NCI-H1436 (cell line): ENCODE measurements around the gene REEP6.
"Not testable (repeated sequence)": the region's sequence is repeated elsewhere in the genome, so short reads cannot be mapped to it uniquely, and the experiment has no call there.

ENCODE experiments used
- DNase-seq: peaks from one replicate; lab custom pipeline; 2025; lab: John Stamatoyannopoulos, UW

The REEP6 gene

DNA sequence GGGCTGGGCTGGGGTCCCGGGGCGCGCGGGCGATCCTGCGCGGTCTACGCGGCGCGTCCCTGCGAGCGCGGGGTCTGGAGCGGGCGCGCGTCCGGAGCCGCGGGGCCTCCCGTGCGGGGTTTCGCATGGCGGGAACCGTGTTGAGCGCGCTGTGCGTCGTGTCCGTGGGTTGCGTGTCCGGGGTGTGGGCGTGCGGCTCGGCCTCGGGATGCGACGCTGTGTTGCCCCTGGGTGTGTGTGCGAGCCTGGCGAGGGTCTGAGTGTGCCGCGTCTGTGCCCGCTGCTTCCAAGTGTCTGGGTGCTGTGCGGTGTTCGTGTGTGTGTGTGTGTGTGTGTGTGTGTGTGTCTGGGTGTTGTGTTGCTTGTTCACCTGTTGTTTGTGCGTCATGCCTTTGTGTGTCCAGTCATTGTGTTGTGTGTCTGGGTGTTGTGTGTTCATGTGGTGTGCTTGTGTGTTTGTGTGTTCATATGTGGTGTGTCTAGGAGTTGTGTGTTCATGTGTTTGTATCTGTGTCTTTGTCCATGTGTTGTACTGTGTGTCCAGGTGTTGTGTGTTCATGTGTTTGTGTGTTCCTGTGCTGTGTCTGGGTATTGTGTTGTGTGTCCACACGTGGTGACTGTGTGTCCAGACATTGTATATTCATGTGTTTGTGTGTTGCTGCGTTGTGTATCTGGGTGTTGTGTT is 33.4 kb downstream of the REEP6 start:
- no peak for DNase-seq

DNA sequence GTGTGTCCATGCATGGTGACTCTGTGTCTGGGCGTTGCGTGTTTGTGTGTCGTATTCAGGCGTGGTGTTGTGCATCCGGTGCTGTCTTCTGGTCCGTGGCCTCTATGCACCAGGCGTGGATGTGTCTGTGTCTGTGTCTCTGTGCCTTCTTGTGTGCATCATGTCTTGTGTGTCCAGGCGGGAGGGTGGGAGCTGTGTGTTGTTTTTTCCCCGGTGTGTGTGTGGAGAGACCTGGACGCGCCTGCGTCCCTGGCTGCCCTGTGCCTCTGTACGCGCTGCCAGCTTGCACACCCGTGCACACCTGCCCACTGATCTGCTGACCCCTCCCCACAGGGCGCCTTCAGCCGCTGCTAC is 34.0 kb downstream of the REEP6 start:
- DNase-seq = no peak

- no peak for DNase-seq
Measured at GRCh38 chr19:1525343-1525742, 34.4 kb downstream of the REEP6 start.

DNA sequence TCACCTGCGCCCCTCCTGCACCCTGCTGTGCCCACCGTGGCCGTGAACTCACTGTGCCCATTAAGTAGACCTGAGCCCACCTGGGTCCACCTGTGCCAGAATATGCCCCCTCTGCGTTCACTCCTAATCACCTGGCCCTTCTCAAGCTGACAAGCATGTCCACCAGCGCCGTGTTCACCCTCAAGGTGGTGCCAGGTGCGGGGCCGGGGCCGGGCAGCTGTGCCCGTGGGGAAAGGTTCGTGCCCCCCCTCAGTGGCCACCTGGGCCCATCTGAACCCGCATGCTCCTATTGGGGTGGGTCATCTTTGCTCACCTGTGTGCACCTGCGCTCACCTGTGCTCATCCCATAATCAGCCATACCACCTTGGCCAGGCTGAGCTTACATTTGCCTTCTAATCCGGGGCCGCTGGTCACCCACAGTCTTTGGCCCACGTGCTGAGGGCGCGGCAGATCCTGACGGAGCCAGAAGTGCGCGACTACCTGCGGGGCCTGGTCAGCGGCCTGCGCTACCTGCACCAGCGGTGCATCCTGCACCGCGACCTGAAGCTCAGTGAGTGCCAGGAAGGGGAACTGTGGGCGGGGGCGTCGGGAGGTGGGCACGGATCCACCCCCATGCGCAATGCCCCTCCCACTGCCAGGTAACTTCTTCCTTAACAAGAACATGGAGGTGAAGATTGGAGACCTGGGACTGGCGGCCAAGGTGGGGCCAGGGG is 35.2 kb downstream of the REEP6 start:
- no peak for DNase-seq

DNA sequence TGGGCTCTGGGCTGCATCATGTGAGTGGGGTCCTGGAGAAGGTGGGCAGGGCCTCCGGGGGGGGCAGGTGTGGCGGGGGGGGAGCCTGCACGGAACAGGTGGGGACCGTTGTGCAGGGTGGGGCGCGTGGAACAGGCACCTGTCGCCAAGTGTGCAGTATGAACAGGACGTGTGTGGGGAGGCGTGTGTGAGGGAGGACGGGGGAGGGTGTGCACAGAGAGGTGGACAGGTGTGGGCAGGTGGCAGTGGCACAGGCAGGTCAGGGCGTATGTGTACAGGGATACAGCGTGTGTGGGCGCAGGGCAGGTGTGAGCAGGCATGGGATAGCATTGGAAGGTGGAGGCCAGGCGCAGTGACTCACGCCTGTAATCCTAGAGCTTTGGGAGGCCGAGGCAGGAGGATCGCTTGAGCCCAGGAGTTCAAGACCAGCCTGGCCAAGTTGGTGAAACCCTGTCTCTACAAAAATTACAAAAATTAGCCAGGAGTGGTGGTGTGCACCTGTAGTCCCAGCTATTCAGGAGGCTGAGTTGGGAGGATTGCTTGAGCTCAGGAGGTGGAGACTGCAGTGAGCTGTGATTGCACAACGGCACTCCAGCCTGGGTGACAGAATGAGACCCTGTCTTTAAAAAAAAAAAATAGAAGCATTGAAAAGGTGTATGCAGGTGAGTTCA is 36.1 kb downstream of the REEP6 start:
- DNase-seq = no peak

GRCh38 chr19:1527650-1528309 is 36.8 kb downstream of the REEP6 start:
- no peak for DNase-seq

GRCh38 chr19:1528596-1529429 is 37.8 kb downstream of the REEP6 start:
- DNase-seq = no peak

DNA sequence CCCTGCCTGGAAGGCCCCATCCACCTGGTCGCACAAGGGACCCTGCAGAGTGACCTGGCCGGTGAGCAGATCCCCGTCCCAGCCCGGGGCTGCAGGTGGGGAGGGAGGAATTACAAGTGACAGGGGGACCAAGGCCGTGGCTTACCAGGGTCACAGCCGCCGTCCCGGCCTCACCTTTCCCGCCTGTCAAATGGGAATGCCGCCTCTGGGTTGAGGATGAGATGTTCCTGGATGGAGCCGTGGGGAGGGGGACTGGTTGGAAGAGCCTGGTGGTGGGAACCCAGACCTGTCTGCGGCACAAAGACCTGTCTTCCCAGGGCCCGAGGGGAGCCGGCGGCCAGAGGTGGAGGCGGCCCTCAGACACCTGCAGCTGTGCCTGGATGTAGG is 38.4 kb downstream of the REEP6 start:
- no peak for DNase-seq

GRCh38 chr19:1530856-1531255 is 39.9 kb downstream of the REEP6 start:
- DNase-seq = not testable (repeated sequence)

GRCh38 chr19:1531587-1531986 is 40.6 kb downstream of the REEP6 start:
- no peak for DNase-seq

DNA sequence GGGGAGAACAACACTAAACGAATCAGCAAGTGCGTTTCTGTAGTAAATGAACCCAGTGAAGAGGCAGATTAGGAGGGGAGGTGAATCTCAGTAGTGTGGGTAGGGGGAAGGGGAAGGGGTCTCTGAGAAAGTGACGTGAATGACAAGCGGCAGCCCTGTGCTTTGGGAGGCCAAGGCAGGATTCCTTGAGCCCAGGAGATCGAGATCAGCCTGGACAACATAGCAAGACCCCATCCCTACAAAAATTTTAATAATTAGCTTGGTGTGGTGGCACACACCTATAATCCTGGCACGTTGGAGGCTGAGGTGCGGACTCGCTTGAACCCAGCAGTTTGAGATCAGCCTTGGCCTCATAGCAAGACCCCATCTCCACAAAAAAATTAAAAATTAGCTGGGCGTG is 41.0 kb downstream of the REEP6 start:
- DNase-seq = no peak

DNA sequence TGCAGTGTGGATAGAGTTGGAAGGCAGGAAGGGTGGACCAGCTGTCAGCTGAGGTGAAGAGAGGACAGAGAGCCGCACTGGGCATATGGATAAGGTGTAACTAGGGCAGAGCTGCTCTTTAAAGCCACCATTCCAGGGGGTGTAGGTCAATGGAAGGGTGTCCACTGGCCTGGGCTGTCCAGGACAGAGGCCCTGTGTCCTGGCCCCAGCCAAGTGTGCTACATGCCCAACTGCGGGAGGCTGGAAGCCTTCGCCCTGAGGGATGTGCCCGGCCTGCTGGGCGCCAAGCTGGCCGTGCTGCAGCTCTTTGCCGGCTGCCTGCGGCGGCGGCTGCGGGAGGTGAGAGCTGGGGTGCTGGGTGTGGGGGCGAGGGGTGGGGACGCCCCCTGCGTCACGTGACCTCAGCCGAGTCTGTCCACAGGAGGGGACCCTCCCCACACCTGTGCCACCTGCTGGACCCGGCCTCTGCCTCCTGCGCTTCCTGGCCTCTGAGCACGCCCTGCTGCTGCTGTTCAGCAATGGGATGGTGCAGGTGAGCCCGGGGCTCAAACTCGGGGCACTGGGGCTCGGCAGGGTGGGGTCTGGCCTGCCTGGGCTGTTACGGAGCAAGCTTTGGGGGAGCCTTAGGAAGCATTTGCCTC is 42.6 kb downstream of the REEP6 start:
- DNase-seq = no peak

DNA sequence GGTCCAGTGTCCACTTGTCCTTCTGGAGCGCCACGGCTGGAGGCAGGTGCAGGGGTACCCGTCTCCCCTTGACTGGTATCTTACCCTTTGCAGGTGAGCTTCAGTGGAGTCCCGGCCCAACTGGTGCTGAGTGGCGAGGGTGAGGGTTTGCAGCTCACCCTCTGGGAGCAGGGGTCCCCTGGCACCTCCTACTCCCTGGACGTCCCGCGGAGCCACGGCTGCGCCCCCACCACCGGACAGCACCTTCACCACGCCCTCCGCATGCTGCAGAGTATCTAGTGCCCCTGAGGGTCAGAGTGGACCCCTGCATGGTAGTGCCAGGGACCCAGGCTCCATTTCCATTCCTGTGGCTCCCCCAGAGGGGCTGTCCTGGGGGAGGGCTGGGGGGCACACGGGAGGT is 44.0 kb downstream of the REEP6 start:
- no peak for DNase-seq

DNA sequence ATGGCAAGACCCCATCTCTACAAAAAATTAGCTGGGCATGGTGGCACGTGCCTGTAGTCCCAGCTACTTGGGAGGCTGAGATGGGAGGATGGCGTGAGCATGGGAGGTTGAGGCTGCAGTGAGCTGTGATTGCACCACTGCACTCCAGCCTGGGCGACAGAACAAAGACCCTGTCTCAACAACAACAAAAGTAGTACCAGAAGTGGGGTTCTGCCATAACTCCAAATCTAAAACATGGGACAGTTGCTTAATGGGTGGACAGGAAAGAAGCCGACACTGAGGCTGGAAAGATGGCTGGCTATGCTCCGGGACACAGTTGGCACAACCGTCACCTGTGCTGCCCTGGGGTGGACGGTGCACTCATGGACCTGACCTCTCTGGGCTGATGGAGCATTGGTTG is 44.7 kb downstream of the REEP6 start:
- not testable (repeated sequence) for DNase-seq

DNA sequence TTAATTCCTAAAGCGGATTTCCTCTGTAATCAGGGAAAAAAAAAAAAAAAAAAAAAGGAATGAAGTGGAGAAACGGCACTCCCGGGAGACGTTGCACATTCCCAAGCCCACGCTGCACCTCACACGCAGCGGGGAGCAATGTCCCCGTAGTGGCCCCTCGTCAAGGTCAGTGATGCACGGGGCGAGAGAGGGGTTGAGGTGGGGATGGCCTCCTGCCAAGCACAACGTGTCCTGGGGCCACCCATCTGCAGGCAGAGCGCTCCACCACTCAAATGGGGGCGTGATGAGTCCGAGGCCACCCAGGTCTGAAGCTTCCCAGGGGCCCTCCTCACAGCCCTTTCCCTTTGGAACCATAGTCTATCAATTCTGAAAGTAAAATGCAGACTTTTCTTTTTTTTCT is 48.0 kb downstream of the REEP6 start:
- DNase-seq = no peak

- DNase-seq = not testable (repeated sequence)
Measured at GRCh38 chr19:1539749-1540148, 48.8 kb downstream of the REEP6 start.

DNA sequence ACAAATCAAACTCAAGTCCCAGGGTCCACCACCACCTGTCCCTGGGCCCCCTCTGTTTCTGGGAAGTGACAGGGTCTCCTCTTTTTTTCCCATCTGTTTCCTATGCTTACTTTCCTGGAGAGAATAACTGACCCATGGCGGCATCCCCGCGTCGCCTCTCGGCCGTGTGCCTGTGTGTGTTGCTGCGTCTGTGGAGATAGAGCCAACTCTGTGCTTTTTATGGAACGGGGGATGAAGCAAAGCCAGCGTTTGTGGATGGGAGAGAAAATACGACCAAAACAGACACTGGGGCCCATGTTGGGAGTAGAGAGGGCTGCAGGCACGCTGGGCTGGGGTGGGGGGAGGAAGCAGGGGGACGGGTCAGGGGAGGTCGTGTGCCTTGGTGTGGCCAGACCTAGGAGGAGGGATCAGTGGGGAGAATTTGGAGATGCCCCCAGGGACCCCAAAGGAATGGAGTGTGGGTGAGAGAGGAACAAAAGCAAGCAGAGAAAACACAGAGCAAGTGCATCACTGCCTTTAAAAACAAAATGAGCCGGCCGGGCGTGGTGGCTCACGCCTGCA is 49.5 kb downstream of the REEP6 start:
- no peak for DNase-seq
